Sciatic nerve (tissue), 2 donors: ENCODE measurements around the gene FMN2. TPM values are rescaled to one million over a fixed set of nuclear protein-coding genes. Genes with fewer than 3 reads are reported as not detected.
A peak's percentile ranks its signal among the peaks of the same experiment; 100 is the strongest.
"Not testable (repeated sequence)": the region's sequence is repeated elsewhere in the genome, so short reads cannot be mapped to it uniquely, and the experiment has no call there.

Experiments
- ATAC-seq: fragments of 200-7000 bp; cut with Tn5 transposase; one replicate; pipeline ENCODE4 v1.9.1; 2020; ENCODE audit warnings: mild to moderate bottlenecking, moderate library complexity
- DNase-seq: peaks from one replicate; pipeline ENCODE4 v3.0.0-alpha.2; 2020; ENCODE audit warnings: low spot score
- intact Hi-C: fragments of 100-400 bp; cut with DNase I; formaldehyde crosslinking; loops from one replicate; pipeline ENCODE4 v1.14.2; 2022
- total RNA-seq: library from RNA; stranded (reverse); fragmentation: NEBNext Ultra II Directional; extraction: Animal tissue kit (Norgen Biotek cat#: 25700); gene quantifications from one replicate; pipeline ENCODE4 v1.2.1, GENCODE V29; 2021
- donor health status: DM: no; HTN: no; CAD: no.
- donor health status: DM: no; HTN: no; CAD: no.

Gene FMN2
- total RNA-seq, 1 donor from 2014 or later, result 60.1 TPM

GRCh38 chr1:240385985-240386978 is 294.6 kb downstream of the FMN2 start:
- DNase-seq, result no peak
- ATAC-seq, result peak; percentile 80
- intact Hi-C loops, result no loop called here

- DNase-seq (no peak), ATAC-seq (peak; percentile 61)
- intact Hi-C loops, result no loop called here
These were observed 295.4 kb downstream of the FMN2 start for GRCh38 chr1:240387051-240387450.

GRCh38 chr1:240391660-240392260 is 300.1 kb downstream of the FMN2 start:
- no peak for DNase-seq
- no peak for ATAC-seq

GRCh38 chr1:240394353-240394752 is 302.7 kb downstream of the FMN2 start:
- no peak for ATAC-seq
- intact Hi-C loops, result no loop called here
- no peak for DNase-seq

More at GRCh38 chr1:240391660-240392260, 300.1 kb downstream of the FMN2 start:
- intact Hi-C loops, result no loop called here

- intact Hi-C loops, result no loop called here
- DNase-seq, result no peak
- no peak for ATAC-seq
These were observed 303.7 kb downstream of the FMN2 start for GRCh38 chr1:240395336-240395735.

- intact Hi-C loops, result no loop called here
- ATAC-seq, result peak; percentile 38
- DNase-seq, result no peak
These were observed 307.7 kb downstream of the FMN2 start for GRCh38 chr1:240399381-240399780.

- DNase-seq, result no peak
- ATAC-seq, result no peak
- intact Hi-C loops, result no loop called here
These were observed 310.0 kb downstream of the FMN2 start for GRCh38 chr1:240401731-240402130.

GRCh38 chr1:240402326-240402725 is 310.6 kb downstream of the FMN2 start:
- DNase-seq (no peak), ATAC-seq (no peak)
- intact Hi-C loops, result no loop called here

GRCh38 chr1:240404286-240404685 is 312.6 kb downstream of the FMN2 start:
- ATAC-seq (no peak), DNase-seq (no peak)
- intact Hi-C loops, result no loop called here

- DNase-seq (no peak), ATAC-seq (no peak)
- intact Hi-C loops, result no loop called here
These were observed 314.1 kb downstream of the FMN2 start for GRCh38 chr1:240405751-240406150.

- intact Hi-C loops, result no loop called here
- DNase-seq (no peak), ATAC-seq (no peak)
These were observed 315.7 kb downstream of the FMN2 start for GRCh38 chr1:240407407-240407806.

GRCh38 chr1:240409615-240410014 is 317.9 kb downstream of the FMN2 start:
- no peak for DNase-seq
- no peak for ATAC-seq
- intact Hi-C loops, result no loop called here

- no peak for ATAC-seq
- DNase-seq, result no peak
- intact Hi-C loops, result no loop called here
These were observed 322.0 kb downstream of the FMN2 start for GRCh38 chr1:240413732-240414131.

GRCh38 chr1:240414237-240414636 is 322.6 kb downstream of the FMN2 start:
- peak; percentile 49 for ATAC-seq
- intact Hi-C loops, result no loop called here
- DNase-seq, result no peak

GRCh38 chr1:240415011-240415410 is 323.3 kb downstream of the FMN2 start:
- DNase-seq, intact Hi-C loops, ATAC-seq: not testable (repeated sequence)

GRCh38 chr1:240415532-240415931 is 323.8 kb downstream of the FMN2 start:
- DNase-seq (no peak), ATAC-seq (no peak)
- intact Hi-C loops, result no loop called here

GRCh38 chr1:240417317-240417716 is 325.6 kb downstream of the FMN2 start:
- intact Hi-C loops, result no loop called here
- DNase-seq (no peak), ATAC-seq (no peak)

GRCh38 chr1:240420766-240421165 is 329.1 kb downstream of the FMN2 start:
- DNase-seq, result no peak

GRCh38 chr1:240423246-240423924 is 331.7 kb downstream of the FMN2 start:
- DNase-seq (no peak), ATAC-seq (no peak)
- intact Hi-C loops, result no loop called here

More at GRCh38 chr1:240420766-240421165, 329.1 kb downstream of the FMN2 start:
- ATAC-seq, result no peak
- intact Hi-C loops, result no loop called here
